ENCODE data around the gene CC2D2B.

- TF ChIP-seq, protein P1, sequence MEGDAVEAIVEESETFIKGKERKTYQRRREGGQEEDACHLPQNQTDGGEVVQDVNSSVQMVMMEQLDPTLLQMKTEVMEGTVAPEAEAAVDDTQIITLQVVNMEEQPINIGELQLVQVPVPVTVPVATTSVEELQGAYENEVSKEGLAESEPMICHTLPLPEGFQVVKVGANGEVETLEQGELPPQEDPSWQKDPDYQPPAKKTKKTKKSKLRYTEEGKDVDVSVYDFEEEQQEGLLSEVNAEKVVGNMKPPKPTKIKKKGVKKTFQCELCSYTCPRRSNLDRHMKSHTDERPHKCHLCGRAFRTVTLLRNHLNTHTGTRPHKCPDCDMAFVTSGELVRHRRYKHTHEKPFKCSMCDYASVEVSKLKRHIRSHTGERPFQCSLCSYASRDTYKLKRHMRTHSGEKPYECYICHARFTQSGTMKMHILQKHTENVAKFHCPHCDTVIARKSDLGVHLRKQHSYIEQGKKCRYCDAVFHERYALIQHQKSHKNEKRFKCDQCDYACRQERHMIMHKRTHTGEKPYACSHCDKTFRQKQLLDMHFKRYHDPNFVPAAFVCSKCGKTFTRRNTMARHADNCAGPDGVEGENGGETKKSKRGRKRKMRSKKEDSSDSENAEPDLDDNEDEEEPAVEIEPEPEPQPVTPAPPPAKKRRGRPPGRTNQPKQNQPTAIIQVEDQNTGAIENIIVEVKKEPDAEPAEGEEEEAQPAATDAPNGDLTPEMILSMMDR (IDR thresholded peaks at IDR 0.05; ENCODE audit: low read depth, low read length), result no peak
- no peak for TF ChIP-seq EZH2phosphoT487 (IDR thresholded peaks at IDR 0.05; ENCODE audit: low read depth)
Observed at GRCh38 chr10:95925033-95925432, 17.3 kb downstream of the CC2D2B start.

Measured in OCI-LY3 (cell line).